IMR-90 (cell line): ENCODE measurements around the gene SRGAP3. TPM values are rescaled to one million over a fixed set of nuclear protein-coding genes. Genes with fewer than 3 reads are reported as not detected.

Experiments
- ATAC-seq: fragments of 200-7000 bp; cut with Tn5 transposase; 2 replicates; pipeline ENCODE4 v1.9.1; 2020; ENCODE audit warnings: low read depth, mild to moderate bottlenecking, moderate library complexity
- BruUV-seq: library from RNA; stranded (reverse); fragments of 400-500 nt; replicated peaks from 2 replicates; lab custom pipeline; 2021; lab: Mats Ljungman, UMichigan
- CTCF ChIA-PET: fragments of 300-600 bp; formaldehyde crosslinking; extraction: SDS; loops from one replicate; lab custom pipeline; 2021; ENCODE audit warnings: antibody characterized with exemption; lab: Yijun Ruan, JAX
- POLR2A ChIA-PET: fragments of 300-600 bp; sonication (Branson Sonifier 250); formaldehyde crosslinking; loops from one replicate; lab custom pipeline; 2022; ENCODE audit warnings: antibody characterized with exemption; ENCODE audit not compliant: unreplicated experiment; lab: Charles Lee
- DNase-seq: peaks from one replicate; pipeline ENCODE4 v3.0.0; 2013
- H2AFZ ChIP-seq: replicated peaks from 2 replicates; pipeline ENCODE3; 2013; ENCODE audit warnings: low read length, mild to moderate bottlenecking; ENCODE audit not compliant: poor library complexity
- H2AK5ac ChIP-seq: 2 replicates; pipeline ENCODE4 v1.6.1; 2013; ENCODE audit warnings: low read depth, low read length, inconsistent platforms
- H2AK9ac ChIP-seq: replicated peaks from 2 replicates; pipeline ENCODE3; 2013; ENCODE audit warnings: mild to moderate bottlenecking, low read depth, low read length, moderate library complexity; ENCODE audit not compliant: poor library complexity
- H2BK120ac ChIP-seq: 2 replicates; pipeline ENCODE4 v1.6.1; 2013; ENCODE audit warnings: low read depth, low read length, inconsistent platforms
- H2BK15ac ChIP-seq: 3 replicates; pipeline ENCODE4 v1.6.1; 2013; ENCODE audit warnings: low read depth, low read length, inconsistent platforms
- H2BK20ac ChIP-seq: 2 replicates; pipeline ENCODE4 v1.6.1; 2013; ENCODE audit warnings: low read depth, mild to moderate bottlenecking, inconsistent platforms, low read length, moderate library complexity
- H2BK5ac ChIP-seq: 2 replicates; pipeline ENCODE4 v1.6.1; 2013; ENCODE audit warnings: mild to moderate bottlenecking, low read depth, low read length, inconsistent platforms; ENCODE audit not compliant: poor library complexity, severe bottlenecking
- H3K14ac ChIP-seq: replicated peaks from 2 replicates; pipeline ENCODE4 v1.6.1; 2013; ENCODE audit warnings: low read depth, low read length, inconsistent platforms
- H3K18ac ChIP-seq: 2 replicates; pipeline ENCODE4 v1.6.1; 2013; ENCODE audit warnings: low read depth, low read length, control low read depth
- H3K23ac ChIP-seq: 2 replicates; pipeline ENCODE4 v1.6.1; 2013; ENCODE audit warnings: low read depth, low read length, inconsistent platforms
- H3K27ac ChIP-seq: 2 replicates; pipeline ENCODE4 v1.5.1; 2013; ENCODE audit warnings: mild to moderate bottlenecking, control low read depth, low read length; ENCODE audit not compliant: insufficient read depth
- H3K27me3 ChIP-seq: 2 replicates; pipeline ENCODE4 v1.6.1; 2013; ENCODE audit warnings: low read length; ENCODE audit not compliant: control insufficient read depth, insufficient read depth
- H3K36me3 ChIP-seq: 2 replicates; pipeline ENCODE4 v1.6.1; 2013; ENCODE audit warnings: low read length, mixed read lengths; ENCODE audit not compliant: control insufficient read depth, insufficient read depth
- H3K4ac ChIP-seq: 2 replicates; pipeline ENCODE4 v1.6.1; 2013; ENCODE audit warnings: low read depth, low read length, inconsistent platforms
- H3K4me1 ChIP-seq: 2 replicates; pipeline ENCODE4 v1.6.1; 2013; ENCODE audit warnings: low read length, mixed read lengths; ENCODE audit not compliant: control insufficient read depth, insufficient read depth
- H3K4me2 ChIP-seq: 2 replicates; pipeline ENCODE4 v1.6.1; 2013; ENCODE audit warnings: low read depth, mild to moderate bottlenecking, control low read depth, low read length, moderate library complexity
- H3K4me3 ChIP-seq: 2 replicates; pipeline ENCODE4 v1.5.1; 2013; ENCODE audit warnings: low read depth, mild to moderate bottlenecking, control low read depth, low read length, moderate library complexity; ENCODE audit not compliant: insufficient read depth
- H3K56ac ChIP-seq: 2 replicates; pipeline ENCODE4 v1.6.1; 2013; ENCODE audit warnings: low read length, inconsistent platforms; ENCODE audit not compliant: insufficient read depth; ENCODE audit errors: extremely low read depth
- H3K79me1 ChIP-seq, 2 experiments: 2 replicates each; pipeline ENCODE4 v1.6.1; 2013; ENCODE audit warnings: low read length in 2 of 2, inconsistent platforms in 1 of 2, low read depth in 1 of 2
- H3K9ac ChIP-seq: 2 replicates; pipeline ENCODE4 v1.6.1; 2013; ENCODE audit warnings: low read depth, low read length, control low read depth
- H3K9me1 ChIP-seq: 2 replicates; pipeline ENCODE4 v1.6.1; 2013; ENCODE audit warnings: low read length, inconsistent platforms; ENCODE audit not compliant: insufficient read depth
- H3K9me3 ChIP-seq: 2 replicates; pipeline ENCODE4 v1.6.1; 2013; ENCODE audit warnings: low read length; ENCODE audit not compliant: control insufficient read depth, insufficient read depth
- H4K20me1 ChIP-seq: 2 replicates; pipeline ENCODE4 v1.6.1; 2013; ENCODE audit warnings: low read length, inconsistent platforms; ENCODE audit not compliant: insufficient read depth
- H4K5ac ChIP-seq: 2 replicates; pipeline ENCODE4 v1.6.1; 2013; ENCODE audit warnings: mild to moderate bottlenecking, low read depth, low read length, control low read depth
- H4K8ac ChIP-seq, 2 experiments: 2 replicates each; pipeline ENCODE4 v1.6.1; 2013; ENCODE audit warnings: low read depth in 2 of 2, low read length in 2 of 2, control low read depth in 1 of 2, inconsistent platforms in 1 of 2
- H4K91ac ChIP-seq: 2 replicates; pipeline ENCODE4 v1.6.1; 2013; ENCODE audit warnings: low read depth, low read length, inconsistent platforms; ENCODE audit not compliant: insufficient read depth
- BHLHE40 ChIP-seq: fragments of 150-350 bp; IDR thresholded peaks from 2 replicates; pipeline ENCODE4 v1.6.1; 2016; ENCODE audit warnings: mild to moderate bottlenecking, low read depth, low read length
- CEBPB ChIP-seq: IDR thresholded peaks from 2 replicates; pipeline ENCODE4 v1.6.1; 2012; ENCODE audit warnings: low read depth, low read length, improper control_type of control experiment
- CHD1 ChIP-seq: IDR thresholded peaks from 2 replicates; pipeline ENCODE4 v1.6.1; 2012; ENCODE audit warnings: low read depth, low read length, improper control_type of control experiment
- FOS ChIP-seq: fragments of 150-350 bp; IDR thresholded peaks from 2 replicates; pipeline ENCODE4 v1.6.1; 2016; ENCODE audit warnings: low read depth, low read length
- MAFK ChIP-seq: IDR thresholded peaks from 2 replicates; pipeline ENCODE4 v1.6.1; 2012; ENCODE audit warnings: low read depth, low read length, improper control_type of control experiment
- MAZ ChIP-seq: IDR thresholded peaks from 2 replicates; pipeline ENCODE4 v1.6.1; 2012; ENCODE audit warnings: low read depth, mild to moderate bottlenecking, low read length, improper control_type of control experiment, moderate library complexity, borderline replicate concordance
- MXI1 ChIP-seq: IDR thresholded peaks from 2 replicates; pipeline ENCODE4 v1.6.1; 2012; ENCODE audit warnings: low read depth, mild to moderate bottlenecking, low read length, moderate library complexity, borderline replicate concordance
- NFE2L2 ChIP-seq: fragments of 150-350 bp; IDR thresholded peaks from 2 replicates; pipeline ENCODE4 v1.6.1; 2016; ENCODE audit warnings: low read depth, mild to moderate bottlenecking, low read length
- RCOR1 ChIP-seq: IDR thresholded peaks from 2 replicates; pipeline ENCODE4 v1.6.1; 2012; ENCODE audit warnings: mild to moderate bottlenecking, low read length, improper control_type of control experiment; ENCODE audit not compliant: insufficient replicate concordance
- SMC3 ChIP-seq: fragments of 150-350 bp; IDR thresholded peaks from 2 replicates; pipeline ENCODE4 v1.6.1; 2016; ENCODE audit warnings: low read depth, mild to moderate bottlenecking, antibody characterized with exemption, low read length, moderate library complexity
- WGBS, 2 experiments: methylation state at CpG; one replicate each; pipeline versions ENCODE4 v1.1.5 to v1.1.7; 2013; ENCODE audit warnings: missing lambda C conversion rate in 2 of 2; ENCODE audit not compliant: insufficient read length in 1 of 2; ENCODE audit errors: extremely low coverage in 2 of 2; 5-methylcytosine and 5-hydroxymethylcytosine counted together
- dilution Hi-C: fragments of 300-500 bp; cut with HindIII; formaldehyde crosslinking; loops from one replicate; pipeline ENCODE4 v1.14.3; 2018; ENCODE audit warnings: low sequenced_read_pairs; ENCODE audit not compliant: unreplicated experiment
- in situ Hi-C: fragments of 300-500 bp; cut with MboI; formaldehyde crosslinking; loops from 3 replicates; pipeline ENCODE4 v1.14.3; 2019; ENCODE audit warnings: low sequenced_read_pairs, inconsistent platforms, mixed read lengths
- intact Hi-C: fragments of 100-400 bp; cut with micrococcal nuclease; formaldehyde crosslinking; loops from 2 replicates; pipeline ENCODE4 v1.10.0; 2022
- polyA plus RNA-seq, 3 experiments: library from polyadenylated mRNA; depleted of rRNA; stranded (reverse); fragments of >200 nt; gene quantifications; 2 replicates each; pipeline ENCODE4 v1.2.3, GENCODE V29; 2012; ENCODE audit warnings: low replicate concordance in 1 of 3
- total RNA-seq: library from RNA; depleted of rRNA; stranded (reverse); fragments of >200 nt; gene quantifications from 2 replicates; pipeline ENCODE4 v1.2.3, GENCODE V29; 2012
- TF ChIP-seq, protein P1 (sequence below): fragments of 150-350 bp; IDR thresholded peaks from 2 replicates; pipeline ENCODE4 v1.6.1; 2016; ENCODE audit warnings: low read depth, mild to moderate bottlenecking, low read length, moderate library complexity, borderline replicate concordance

The SRGAP3 gene
- total and polyA plus RNA-seq, 2 of the 4 experiments (the other 2 are of a cell fraction), result 0.68 to 1.4 TPM

DNA sequence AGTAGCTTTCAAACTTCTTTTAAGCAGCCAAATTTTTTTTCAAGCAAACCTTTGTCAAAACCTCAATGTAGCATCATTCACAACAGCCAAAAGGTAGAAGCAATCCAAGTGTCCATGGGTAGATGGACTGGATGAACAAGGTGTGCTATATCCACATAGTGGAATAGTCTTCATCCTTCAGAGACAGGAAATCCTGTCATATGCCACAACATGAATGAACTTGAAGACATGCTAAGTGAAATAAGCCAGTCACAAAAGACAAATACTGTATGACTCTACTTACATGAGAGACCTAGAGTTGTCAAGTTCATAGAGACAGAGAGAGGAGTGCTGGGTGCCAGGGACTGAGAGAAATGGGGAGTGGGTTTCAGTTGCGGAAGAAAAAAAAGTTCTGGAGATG lies 87.6 kb downstream of the SRGAP3 start:
- Histone ChIP-seq H3K27me3 (0 out of 2 replicates have a peak, but pooled peaks cover 2% of the 10 kb centered on the region), H3K9me1 (no peaks in the 10 kb centered on the region), H4K20me1 (no peaks in the 10 kb centered on the region), H4K5ac (no peak overlapping the region), H3K9me3 (no peaks in the 10 kb centered on the region), H3K27ac (no peak overlapping the region), H3K4me3 (no peak overlapping the region), H3K4me1 (no peaks in the 10 kb centered on the region), H2AK9ac (no peak overlapping the region), H2BK20ac (no peak overlapping the region), H2AFZ (no peak overlapping the region), H4K91ac (no peak overlapping the region), H4K8ac (no peak overlapping the region), H2BK5ac (no peak overlapping the region), H3K18ac (no peak overlapping the region), H3K79me1 (no peaks in the 10 kb centered on the region), H2BK120ac (no peak overlapping the region), H3K36me3 (no peaks in the 10 kb centered on the region), H3K4ac (no peak overlapping the region), H3K14ac (no peak overlapping the region), H2AK5ac (no peak overlapping the region), H2BK15ac (no peak overlapping the region), H3K9ac (no peak overlapping the region), H3K4me2 (no peak overlapping the region), H3K23ac (no peak overlapping the region), H3K56ac (no peak overlapping the region)
- no CpG with 5 or more reads among the region's 1 CpG for WGBS, 2 experiments
- no TSS peak for BruUV-seq
- ChIA-PET POLR2A (no interaction called here), CTCF (no interaction called here)
- dilution Hi-C loops (no loop called here), intact Hi-C loops (no loop called here), in situ Hi-C loops (no loop called here)
- ATAC-seq, result no peak
- DNase-seq, result no peak
- TF ChIP-seq MXI1 (no peak), MAFK (no peak), SMC3 (no peak), RCOR1 (no peak), MAZ (no peak), BHLHE40 (no peak), CHD1 (no peak), FOS (no peak), NFE2L2 (no peak), CEBPB (no peak)
- TF ChIP-seq, protein P1, sequence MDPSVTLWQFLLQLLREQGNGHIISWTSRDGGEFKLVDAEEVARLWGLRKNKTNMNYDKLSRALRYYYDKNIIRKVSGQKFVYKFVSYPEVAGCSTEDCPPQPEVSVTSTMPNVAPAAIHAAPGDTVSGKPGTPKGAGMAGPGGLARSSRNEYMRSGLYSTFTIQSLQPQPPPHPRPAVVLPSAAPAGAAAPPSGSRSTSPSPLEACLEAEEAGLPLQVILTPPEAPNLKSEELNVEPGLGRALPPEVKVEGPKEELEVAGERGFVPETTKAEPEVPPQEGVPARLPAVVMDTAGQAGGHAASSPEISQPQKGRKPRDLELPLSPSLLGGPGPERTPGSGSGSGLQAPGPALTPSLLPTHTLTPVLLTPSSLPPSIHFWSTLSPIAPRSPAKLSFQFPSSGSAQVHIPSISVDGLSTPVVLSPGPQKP, result no peak
